ENCODE data around the gene TMEM185B.
"Not testable (repeated sequence)": the region's sequence is repeated elsewhere in the genome, so short reads cannot be mapped to it uniquely, and the experiment has no call there.

TMEM185B gene

DNA sequence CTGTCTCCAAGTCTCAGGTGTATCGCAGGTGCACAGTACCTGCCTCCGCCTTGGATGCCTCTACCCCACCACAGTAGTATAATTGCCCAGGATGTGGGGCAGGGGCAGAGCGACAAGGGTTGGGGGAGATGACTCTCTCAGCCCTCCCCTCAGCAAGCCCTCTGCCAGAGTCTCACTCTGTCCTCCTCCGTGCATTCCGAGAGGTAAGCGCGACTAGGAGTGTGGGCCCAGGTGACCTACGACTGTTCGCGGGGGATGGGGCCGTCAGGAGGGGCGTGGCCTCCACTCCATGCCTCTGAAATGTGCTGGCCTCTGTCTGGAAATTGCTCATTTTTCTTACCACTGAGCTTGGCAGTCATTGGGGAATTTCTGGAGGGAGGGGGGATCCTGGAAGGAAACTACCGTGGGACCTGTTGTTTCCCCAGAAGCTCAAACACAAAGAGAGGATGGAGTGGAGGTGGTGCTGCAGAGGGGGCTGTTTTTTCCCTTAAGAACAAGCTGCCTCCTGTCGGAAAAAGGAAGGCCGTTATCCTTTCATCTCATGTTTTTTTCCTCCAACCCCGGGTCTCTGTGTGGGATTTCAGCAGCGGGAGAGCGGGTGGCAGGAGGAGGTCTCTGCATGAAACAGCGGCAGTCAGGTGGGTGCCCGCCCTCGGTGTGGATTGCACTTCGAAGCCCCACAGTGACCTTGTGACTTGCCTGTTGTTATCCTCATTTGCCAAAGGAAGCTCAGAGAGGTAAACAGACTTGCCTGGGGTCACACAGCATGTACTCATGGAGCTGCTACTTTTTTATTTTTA, 16.5 kb upstream of the TMEM185B start:
- Histone ChIP-seq H3K9ac (ENCODE audit: low read length in 2 of 2) (peak overlapping the region in 1 of 2 donors; percentile 13), H3K27ac (ENCODE audit: low read length) (no peak overlapping the region), H3K4me3 (ENCODE audit: low read length in 2 of 2) (peak overlapping the region in 1 of 2 donors; percentile 47)

DNA sequence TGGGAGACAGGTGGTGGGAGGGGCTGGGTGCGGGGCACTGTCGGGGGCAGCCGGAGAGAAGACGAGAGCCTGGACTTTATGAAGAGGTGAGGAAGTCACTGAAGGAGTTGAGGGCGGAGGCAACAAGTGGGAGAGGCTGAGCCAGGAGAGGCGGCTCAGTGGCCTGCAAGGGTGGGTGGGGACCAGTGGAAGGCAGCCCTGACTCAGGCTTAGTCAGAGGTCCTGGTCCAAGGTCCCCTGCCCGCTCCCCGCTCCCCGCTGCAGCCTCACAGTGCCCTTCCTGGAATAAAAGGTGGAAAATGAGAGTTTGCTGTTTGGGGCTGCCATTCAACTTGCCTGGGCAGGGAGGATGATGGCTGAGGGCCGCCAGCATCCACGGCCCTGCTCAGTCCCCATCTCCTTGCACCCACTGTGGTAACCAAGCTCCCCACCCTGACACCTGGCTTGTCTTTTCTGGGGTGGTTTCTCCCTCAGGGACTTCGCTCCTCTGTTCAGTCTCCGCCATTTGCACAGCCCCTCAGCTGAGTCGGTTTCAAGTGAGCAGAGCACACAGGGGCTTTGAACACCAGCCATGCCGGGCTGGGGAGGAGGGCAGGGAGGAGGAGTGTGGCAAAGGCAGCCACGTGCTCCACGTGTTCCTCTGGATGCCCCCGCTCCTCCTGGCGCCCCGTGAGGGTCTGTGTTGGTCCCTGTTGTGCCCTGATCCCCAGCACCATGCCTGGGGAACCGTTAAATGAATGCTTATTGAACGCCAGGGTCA, 15.7 kb upstream of the TMEM185B start:
- no peak overlapping the region for H3K27ac ChIP-seq (ENCODE audit: low read length)

More for the DNA sequence above, 16.5 kb upstream of the TMEM185B start:
- Histone ChIP-seq H3K36me3 (ENCODE audit: control insufficient read depth in 2 of 2, insufficient read depth in 2 of 2, low read length in 2 of 2) (no peaks in the 10 kb centered on the region), H3K4me1 (ENCODE audit: control insufficient read depth, insufficient read depth, low read length) (peaks cover 14% of the 10 kb centered on the region), H3K9me3 (ENCODE audit: control insufficient read depth in 2 of 2, low read length in 2 of 2) (no peaks in the 10 kb centered on the region), H3K27me3 (ENCODE audit: control insufficient read depth in 1 of 2, insufficient read depth in 2 of 2, low read length in 2 of 2) (no peaks in the 10 kb centered on the region)

DNA sequence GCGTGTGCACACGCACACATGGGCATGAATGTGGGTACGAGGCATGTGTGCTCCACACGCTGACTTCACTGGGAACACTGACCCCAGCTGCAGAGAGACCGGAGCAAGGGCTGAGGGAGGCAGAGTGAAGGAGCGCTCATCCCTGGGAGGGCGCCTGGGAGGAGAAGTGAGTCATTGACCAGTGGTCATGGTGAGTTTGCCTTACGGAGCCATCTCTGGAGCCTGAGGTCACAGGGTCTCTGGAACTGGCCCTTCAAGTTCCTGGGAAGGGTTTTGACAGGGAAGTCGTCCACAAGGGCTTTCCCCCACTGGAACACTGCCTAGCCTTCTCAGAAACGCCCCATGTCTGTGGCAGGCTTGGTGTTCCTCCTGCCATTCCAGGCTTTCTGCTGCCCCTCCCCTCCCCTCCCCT, 14.3 kb upstream of the TMEM185B start:
- H3K4me1 ChIP-seq (ENCODE audit: control insufficient read depth, insufficient read depth, low read length): peaks cover 14% of the 10 kb centered on the region
- no peaks in the 10 kb centered on the region for H3K36me3 ChIP-seq (ENCODE audit: control insufficient read depth in 2 of 2, insufficient read depth in 2 of 2, low read length in 2 of 2)
- no peaks in the 10 kb centered on the region for H3K27me3 ChIP-seq (ENCODE audit: control insufficient read depth in 1 of 2, insufficient read depth in 2 of 2, low read length in 2 of 2)
- H3K27ac ChIP-seq (ENCODE audit: low read length): no peak overlapping the region
- no peak overlapping the region for H3K4me3 ChIP-seq (ENCODE audit: low read length in 2 of 2)
- no peak overlapping the region for H3K9ac ChIP-seq (ENCODE audit: low read length in 2 of 2)
- H3K9me3 ChIP-seq (ENCODE audit: control insufficient read depth in 2 of 2, low read length in 2 of 2): no peaks in the 10 kb centered on the region

More for the DNA sequence above, 15.7 kb upstream of the TMEM185B start:
- H3K4me3 ChIP-seq (ENCODE audit: low read length in 2 of 2): no peak overlapping the region
- no peaks in the 10 kb centered on the region for H3K36me3 ChIP-seq (ENCODE audit: control insufficient read depth in 2 of 2, insufficient read depth in 2 of 2, low read length in 2 of 2)
- H3K27me3 ChIP-seq (ENCODE audit: control insufficient read depth in 1 of 2, insufficient read depth in 2 of 2, low read length in 2 of 2): no peaks in the 10 kb centered on the region
- peaks cover 14% of the 10 kb centered on the region for H3K4me1 ChIP-seq (ENCODE audit: control insufficient read depth, insufficient read depth, low read length)
- H3K9me3 ChIP-seq (ENCODE audit: control insufficient read depth in 2 of 2, low read length in 2 of 2): no peaks in the 10 kb centered on the region
- H3K9ac ChIP-seq (ENCODE audit: low read length in 2 of 2): no peak overlapping the region

DNA sequence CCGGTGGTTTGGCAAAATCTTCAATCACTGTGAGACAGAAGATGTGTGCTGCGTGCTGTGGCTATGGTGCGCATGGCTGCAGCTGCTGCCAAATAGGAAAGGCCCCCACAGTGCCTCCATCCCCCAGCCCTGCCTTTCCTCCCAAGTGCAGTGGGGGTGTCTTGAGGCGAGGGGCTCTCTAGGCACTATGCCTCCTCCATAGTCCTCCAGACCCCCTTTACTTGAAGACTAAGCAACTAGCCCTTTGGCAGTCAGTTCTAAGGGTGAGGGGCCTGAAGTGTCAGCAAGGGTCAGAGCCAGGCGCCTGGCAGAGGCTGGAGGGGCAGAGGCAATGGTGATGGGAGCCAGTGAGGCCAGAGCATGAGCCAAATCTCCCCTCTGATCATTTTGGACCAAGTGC, 13.6 kb upstream of the TMEM185B start:
- H3K4me3 ChIP-seq (ENCODE audit: low read length in 2 of 2): no peak overlapping the region
- no peak overlapping the region for H3K9ac ChIP-seq (ENCODE audit: low read length in 2 of 2)
- no peaks in the 10 kb centered on the region for H3K27me3 ChIP-seq (ENCODE audit: control insufficient read depth in 1 of 2, insufficient read depth in 2 of 2, low read length in 2 of 2)
- H3K9me3 ChIP-seq (ENCODE audit: control insufficient read depth in 2 of 2, low read length in 2 of 2): no peaks in the 10 kb centered on the region
- peaks cover 18% of the 10 kb centered on the region for H3K4me1 ChIP-seq (ENCODE audit: control insufficient read depth, insufficient read depth, low read length)
- no peaks in the 10 kb centered on the region for H3K36me3 ChIP-seq (ENCODE audit: control insufficient read depth in 2 of 2, insufficient read depth in 2 of 2, low read length in 2 of 2)
- H3K27ac ChIP-seq (ENCODE audit: low read length): no peak overlapping the region

DNA sequence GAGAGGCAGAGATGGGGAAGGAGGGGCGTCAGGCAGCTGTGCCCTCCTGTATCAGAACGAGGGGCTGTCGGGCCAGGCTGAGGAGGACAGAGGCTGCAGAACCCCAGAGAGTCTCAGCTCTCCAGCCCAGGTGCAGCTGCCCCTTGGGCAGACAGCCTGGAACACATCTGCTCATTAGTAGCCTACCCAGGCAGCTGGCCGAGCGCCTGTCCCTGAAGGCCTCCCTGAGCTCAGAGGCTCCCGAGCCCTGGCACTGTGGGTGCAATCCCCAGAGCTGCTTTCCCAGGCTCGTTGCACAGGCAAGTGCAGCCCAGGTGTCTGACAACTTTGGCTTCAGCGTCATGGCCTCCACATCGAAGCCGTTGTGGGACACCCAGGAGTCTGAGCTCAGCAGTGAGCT, 13.1 kb upstream of the TMEM185B start:
- no peaks in the 10 kb centered on the region for H3K27me3 ChIP-seq (ENCODE audit: control insufficient read depth in 1 of 2, insufficient read depth in 2 of 2, low read length in 2 of 2)
- peaks cover 22% of the 10 kb centered on the region for H3K4me1 ChIP-seq (ENCODE audit: control insufficient read depth, insufficient read depth, low read length)
- no peak overlapping the region for H3K27ac ChIP-seq (ENCODE audit: low read length)
- no peak overlapping the region for H3K9ac ChIP-seq (ENCODE audit: low read length in 2 of 2)
- no peaks in the 10 kb centered on the region for H3K36me3 ChIP-seq (ENCODE audit: control insufficient read depth in 2 of 2, insufficient read depth in 2 of 2, low read length in 2 of 2)
- no peak overlapping the region for H3K4me3 ChIP-seq (ENCODE audit: low read length in 2 of 2)
- H3K9me3 ChIP-seq (ENCODE audit: control insufficient read depth in 2 of 2, low read length in 2 of 2): no peaks in the 10 kb centered on the region

DNA sequence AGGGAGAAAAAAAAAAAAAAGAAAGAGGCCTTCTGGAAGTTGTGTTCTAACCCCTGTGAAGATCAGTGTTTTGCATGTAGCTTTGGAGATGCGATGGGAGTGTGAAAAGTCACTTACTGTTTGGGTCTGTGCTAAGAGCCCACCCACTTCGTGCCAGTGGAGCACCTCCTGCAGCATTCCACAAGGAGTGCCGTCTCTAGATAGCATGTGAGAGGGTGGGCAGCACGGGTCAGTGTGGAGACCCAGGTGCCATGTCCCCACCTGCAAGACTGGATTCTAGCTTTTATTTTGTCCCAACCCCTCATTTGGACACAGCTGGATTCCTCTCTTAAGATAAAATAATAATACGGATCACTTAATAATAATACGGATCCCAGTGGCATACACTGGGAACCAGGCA, 12.5 kb upstream of the TMEM185B start:
- H3K4me3 ChIP-seq (ENCODE audit: low read length in 2 of 2): no peak overlapping the region
- H3K9me3 ChIP-seq (ENCODE audit: control insufficient read depth in 2 of 2, low read length in 2 of 2): no peaks in the 10 kb centered on the region
- no peak overlapping the region for H3K27ac ChIP-seq (ENCODE audit: low read length)
- H3K36me3 ChIP-seq (ENCODE audit: control insufficient read depth in 2 of 2, insufficient read depth in 2 of 2, low read length in 2 of 2): no peaks in the 10 kb centered on the region
- H3K4me1 ChIP-seq (ENCODE audit: control insufficient read depth, insufficient read depth, low read length): peaks cover 28% of the 10 kb centered on the region
- H3K27me3 ChIP-seq (ENCODE audit: control insufficient read depth in 1 of 2, insufficient read depth in 2 of 2, low read length in 2 of 2): no peaks in the 10 kb centered on the region
- no peak overlapping the region for H3K9ac ChIP-seq (ENCODE audit: low read length in 2 of 2)

DNA sequence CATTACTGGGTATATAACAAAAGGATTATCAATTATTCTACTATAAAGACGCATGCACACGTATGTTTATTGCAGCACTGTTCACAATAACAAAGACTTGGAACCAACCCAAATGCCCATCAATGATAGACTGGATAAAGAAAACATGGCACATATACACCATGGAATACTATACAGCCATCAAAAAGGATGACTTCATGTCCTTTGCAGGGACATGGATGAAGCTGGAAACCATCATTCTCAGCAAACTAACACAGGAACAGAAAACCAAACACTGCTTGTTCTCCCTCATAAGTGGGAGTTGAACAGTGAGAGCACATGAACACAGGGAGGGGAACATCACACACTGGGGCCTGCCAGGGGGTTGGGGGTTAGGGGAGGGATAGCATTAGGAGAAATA, 12.0 kb upstream of the TMEM185B start:
- H3K36me3 ChIP-seq (ENCODE audit: control insufficient read depth in 2 of 2, insufficient read depth in 2 of 2, low read length in 2 of 2); H3K4me3 ChIP-seq (ENCODE audit: low read length in 2 of 2); H3K27ac ChIP-seq (ENCODE audit: low read length); H3K9me3 ChIP-seq (ENCODE audit: control insufficient read depth in 2 of 2, low read length in 2 of 2); H3K9ac ChIP-seq (ENCODE audit: low read length in 2 of 2); H3K27me3 ChIP-seq (ENCODE audit: control insufficient read depth in 1 of 2, insufficient read depth in 2 of 2, low read length in 2 of 2): not testable (repeated sequence)
- peaks cover 29% of the 10 kb centered on the region for H3K4me1 ChIP-seq (ENCODE audit: control insufficient read depth, insufficient read depth, low read length)

DNA sequence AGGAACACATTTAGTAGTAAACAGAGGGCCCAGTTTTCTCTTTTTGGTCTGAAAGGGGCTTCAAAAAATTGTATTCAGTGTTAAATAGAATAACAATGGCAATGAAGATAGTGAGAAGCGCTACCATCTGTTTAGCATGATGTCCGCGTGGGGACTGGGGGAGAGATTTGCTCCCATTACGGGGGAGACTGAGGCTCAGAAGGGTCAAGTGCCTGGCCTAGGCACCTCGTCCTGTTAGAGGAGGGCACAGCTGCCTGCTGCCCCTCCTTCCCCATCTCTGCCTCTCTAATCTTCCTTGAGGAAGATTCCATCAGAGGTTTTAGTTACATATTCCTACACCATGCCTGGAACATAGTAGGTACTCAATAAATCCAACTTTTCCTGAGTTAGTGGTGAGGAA, 10.1 kb upstream of the TMEM185B start:
- Histone ChIP-seq H3K27ac (ENCODE audit: low read length) (no peak overlapping the region), H3K9ac (ENCODE audit: low read length in 2 of 2) (no peak overlapping the region), H3K4me3 (ENCODE audit: low read length in 2 of 2) (no peak overlapping the region), H3K27me3 (ENCODE audit: control insufficient read depth in 1 of 2, insufficient read depth in 2 of 2, low read length in 2 of 2) (no peaks in the 10 kb centered on the region), H3K4me1 (ENCODE audit: control insufficient read depth, insufficient read depth, low read length) (peaks cover 22% of the 10 kb centered on the region), H3K9me3 (ENCODE audit: control insufficient read depth in 2 of 2, low read length in 2 of 2) (no peaks in the 10 kb centered on the region), H3K36me3 (ENCODE audit: control insufficient read depth in 2 of 2, insufficient read depth in 2 of 2, low read length in 2 of 2) (no peaks in the 10 kb centered on the region)

DNA sequence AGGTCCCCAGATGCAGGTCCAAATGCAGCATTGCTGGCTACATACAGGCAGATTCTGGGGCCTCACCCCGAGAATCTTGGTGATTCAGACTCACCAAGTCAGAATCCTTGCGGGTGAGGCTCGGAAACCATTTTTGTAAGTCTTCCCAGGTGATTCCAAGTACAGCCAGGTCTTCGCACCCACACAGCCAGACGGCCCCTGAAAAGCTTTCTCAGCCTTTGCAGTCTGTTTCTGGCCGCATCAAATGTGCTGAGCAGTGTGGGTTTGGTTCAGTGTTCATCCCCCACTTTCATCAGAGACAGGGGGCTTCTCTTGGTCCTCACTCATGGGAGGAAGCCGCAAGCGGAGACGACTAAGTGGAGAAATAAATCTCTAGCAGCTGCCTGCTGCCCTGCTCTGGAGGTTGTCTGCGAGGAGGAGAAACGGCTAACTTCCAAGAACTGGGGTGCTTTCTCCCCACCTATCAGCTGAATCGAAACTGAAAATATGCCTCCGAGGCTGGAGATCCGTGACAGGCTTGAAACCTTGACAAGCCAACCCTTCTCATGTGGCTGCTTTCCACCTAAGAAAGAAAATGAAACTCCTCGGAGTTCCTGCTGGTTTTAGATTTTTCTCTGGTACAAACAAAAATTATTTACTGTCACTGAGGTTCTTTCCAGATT, 8.9 kb upstream of the TMEM185B start:
- Histone ChIP-seq H3K4me3 (ENCODE audit: low read length in 2 of 2) (peak overlapping the region; percentile 75 to 83), H3K9me3 (ENCODE audit: control insufficient read depth in 2 of 2, low read length in 2 of 2) (no peaks in the 10 kb centered on the region), H3K27me3 (ENCODE audit: control insufficient read depth in 1 of 2, insufficient read depth in 2 of 2, low read length in 2 of 2) (no peaks in the 10 kb centered on the region), H3K4me1 (ENCODE audit: control insufficient read depth, insufficient read depth, low read length) (peaks cover 29% of the 10 kb centered on the region), H3K36me3 (ENCODE audit: control insufficient read depth in 2 of 2, insufficient read depth in 2 of 2, low read length in 2 of 2) (no peaks in the 10 kb centered on the region), H3K27ac (ENCODE audit: low read length) (peak overlapping the region; percentile 64), H3K9ac (ENCODE audit: low read length in 2 of 2) (peak overlapping the region; percentile 79 to 80)

DNA sequence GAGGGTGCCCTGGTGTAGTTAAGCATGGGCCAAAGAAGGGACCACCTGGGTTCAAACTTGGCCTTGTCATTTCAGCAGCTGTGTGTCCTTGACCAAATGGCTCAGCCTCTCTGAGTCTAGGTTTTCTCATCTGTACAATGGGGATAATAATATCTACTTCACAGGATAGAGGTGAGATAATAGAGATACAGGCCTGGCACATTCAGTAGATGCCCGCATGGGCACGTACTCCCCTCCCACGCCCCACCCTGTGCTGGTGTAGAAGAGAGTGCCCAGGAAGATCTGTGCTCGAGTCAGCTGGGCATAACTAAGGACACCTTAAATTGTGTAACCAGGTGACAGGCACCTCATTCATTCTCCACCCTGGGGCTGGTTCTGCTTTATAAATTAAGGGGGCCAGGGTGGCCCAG, 8.4 kb upstream of the TMEM185B start:
- Histone ChIP-seq H3K36me3 (ENCODE audit: control insufficient read depth in 2 of 2, insufficient read depth in 2 of 2, low read length in 2 of 2) (no peaks in the 10 kb centered on the region), H3K27me3 (ENCODE audit: control insufficient read depth in 1 of 2, insufficient read depth in 2 of 2, low read length in 2 of 2) (no peaks in the 10 kb centered on the region), H3K4me1 (ENCODE audit: control insufficient read depth, insufficient read depth, low read length) (peaks cover 29% of the 10 kb centered on the region), H3K4me3 (ENCODE audit: low read length in 2 of 2) (peak overlapping the region; percentile 75 to 83), H3K9ac (ENCODE audit: low read length in 2 of 2) (peak overlapping the region; percentile 79 to 80), H3K27ac (ENCODE audit: low read length) (peak overlapping the region; percentile 67), H3K9me3 (ENCODE audit: control insufficient read depth in 2 of 2, low read length in 2 of 2) (no peaks in the 10 kb centered on the region)
